ENCODE data around the gene RGS17.
"Not testable (repeated sequence)": the region's sequence is repeated elsewhere in the genome, so short reads cannot be mapped to it uniquely, and the experiment has no call there.

- not testable (repeated sequence) for TF ChIP-seq CTCF, POLR2A (IDR thresholded peaks at IDR 0.05)
Measured at GRCh38 chr6:152966168-152966894, 164.8 kb downstream of the RGS17 start.

Measured in lower leg skin (tissue), 3 donors.